MM.1S (cell line): ENCODE results near the gene SLC6A19.

Experiments
- DNase-seq: peaks from one replicate; pipeline ENCODE4 v3.0.0-alpha.2; 2015
- H2AFZ ChIP-seq: fragments of 300-600 bp; sonication (generic); 2 replicates; pipeline ENCODE4 v1.6.0; 2016; ENCODE audit warnings: antibody characterized with exemption, low read length
- H3F3A ChIP-seq: fragments of 300-600 bp; sonication (generic); 2 replicates; pipeline ENCODE4 v1.6.1; 2016; ENCODE audit warnings: mild to moderate bottlenecking, antibody characterized with exemption, low read length, moderate library complexity, mixed read lengths; ENCODE audit not compliant: insufficient read depth
- H3K27ac ChIP-seq: fragments of 300-600 bp; sonication (generic); 2 replicates; pipeline ENCODE4 v1.5.1; 2016; ENCODE audit warnings: mild to moderate bottlenecking, low read length
- H3K27me3 ChIP-seq: fragments of 300-600 bp; sonication (generic); replicated peaks from 2 replicates; pipeline ENCODE4 v1.6.0; 2016; ENCODE audit warnings: low read length; ENCODE audit not compliant: insufficient read depth
- H3K36me3 ChIP-seq: fragments of 300-600 bp; sonication (generic); replicated peaks from 2 replicates; pipeline ENCODE4 v1.6.1; 2016; ENCODE audit warnings: mild to moderate bottlenecking, low read length, mixed read lengths; ENCODE audit not compliant: insufficient read depth
- H3K4me1 ChIP-seq: fragments of 300-600 bp; sonication (generic); 2 replicates; pipeline ENCODE4 v1.6.1; 2016; ENCODE audit warnings: low read length, mixed read lengths
- H3K4me2 ChIP-seq: fragments of 300-600 bp; sonication (generic); 2 replicates; pipeline ENCODE4 v1.6.0; 2016; ENCODE audit warnings: low read depth, low read length
- H3K4me3 ChIP-seq: fragments of 300-600 bp; sonication (generic); 2 replicates; pipeline ENCODE4 v1.5.1; 2016; ENCODE audit warnings: low read length, mixed read lengths
- H3K79me2 ChIP-seq: fragments of 300-600 bp; sonication (generic); 2 replicates; pipeline ENCODE4 v1.6.1; 2016; ENCODE audit warnings: mixed run types, low read length, mixed read lengths
- H3K9ac ChIP-seq: fragments of 300-600 bp; sonication (generic); 2 replicates; pipeline ENCODE4 v1.6.1; 2016; ENCODE audit warnings: low read length, mixed read lengths
- H3K9me2 ChIP-seq: fragments of 300-600 bp; sonication (generic); replicated peaks from 2 replicates; pipeline ENCODE4 v1.6.1; 2016; ENCODE audit warnings: mild to moderate bottlenecking, low read length, mixed read lengths; ENCODE audit not compliant: insufficient read depth
- H3K9me3 ChIP-seq: fragments of 300-600 bp; sonication (generic); replicated peaks from 2 replicates; pipeline ENCODE4 v1.6.1; 2016; ENCODE audit warnings: mild to moderate bottlenecking, low read length, mixed read lengths; ENCODE audit not compliant: insufficient read depth
- H4K20me1 ChIP-seq: fragments of 300-600 bp; sonication (generic); 2 replicates; pipeline ENCODE4 v1.6.1; 2016; ENCODE audit warnings: mild to moderate bottlenecking, low read length, moderate library complexity, mixed read lengths; ENCODE audit not compliant: insufficient read depth
- EZH2 ChIP-seq: fragments of 300-600 bp; sonication (generic); optimal IDR thresholded peaks from 2 replicates; pipeline ENCODE3; 2017; ENCODE audit warnings: low read depth, mild to moderate bottlenecking, antibody characterized with exemption, low read length, mixed read lengths
- EZH2phosphoT487 ChIP-seq: fragments of 300-600 bp; sonication (generic); IDR thresholded peaks from 2 replicates; pipeline ENCODE4 v1.6.1; 2018; ENCODE audit warnings: antibody characterized with exemption, low read length
- TF ChIP-seq, protein P1 (sequence below): fragments of 300-600 bp; sonication (generic); IDR thresholded peaks from 2 replicates; pipeline ENCODE4 v1.5.1; 2016; ENCODE audit warnings: antibody characterized with exemption, low read length, mixed read lengths

Gene SLC6A19

DNA sequence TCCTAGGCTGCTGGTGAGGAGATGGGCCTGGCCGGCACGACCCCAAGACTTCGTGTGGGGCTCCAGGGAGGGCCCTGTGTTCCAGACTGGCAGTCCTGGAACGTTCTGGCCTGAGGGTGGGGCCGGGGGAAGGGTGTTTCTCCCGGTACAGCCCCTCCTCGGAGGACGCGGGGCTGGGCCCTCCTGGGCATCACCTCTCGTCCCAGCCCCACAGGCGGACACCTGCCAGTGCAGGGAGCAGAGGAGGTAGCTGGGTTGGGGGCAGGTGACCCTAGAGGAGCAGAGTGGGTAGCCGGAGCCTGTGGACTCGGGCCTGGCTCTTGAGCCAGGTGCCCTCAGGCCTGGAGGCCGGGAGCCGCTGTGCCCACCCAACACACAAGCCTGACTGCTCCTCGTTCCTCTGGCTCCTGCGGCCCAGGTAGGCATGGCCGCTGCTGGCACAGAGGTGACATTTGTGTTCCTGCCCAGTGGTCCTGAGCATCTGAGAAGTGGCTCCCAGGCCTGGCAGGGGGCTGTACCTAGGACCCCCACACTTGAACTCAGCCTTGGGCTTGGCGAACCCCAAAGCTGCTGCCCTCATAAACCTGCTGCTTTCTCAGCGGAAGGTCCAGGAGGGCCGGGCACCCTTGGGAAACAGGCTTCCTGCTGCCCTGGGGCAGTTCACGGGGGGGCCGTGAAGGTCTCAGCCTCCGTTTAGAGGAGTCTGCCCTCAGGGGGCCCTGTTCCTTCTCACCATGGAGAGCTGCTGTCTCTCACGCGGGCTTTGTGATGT, 817 bp downstream of the SLC6A19 start:
- Histone ChIP-seq H3K9me3 (no peaks in the 10 kb centered on the region), H3K9me2 (no peaks in the 10 kb centered on the region), H3K27ac (no peak overlapping the region), H3K9ac (no peak overlapping the region), H3F3A (no peaks in the 10 kb centered on the region), H3K4me1 (no peaks in the 10 kb centered on the region), H2AFZ (no peak overlapping the region), H3K79me2 (no peaks in the 10 kb centered on the region), H3K4me3 (no peak overlapping the region), H3K4me2 (no peak overlapping the region), H4K20me1 (no peaks in the 10 kb centered on the region), H3K27me3 (peaks cover 32% of the 10 kb centered on the region), H3K36me3 (no peaks in the 10 kb centered on the region)
- TF ChIP-seq, protein P1, sequence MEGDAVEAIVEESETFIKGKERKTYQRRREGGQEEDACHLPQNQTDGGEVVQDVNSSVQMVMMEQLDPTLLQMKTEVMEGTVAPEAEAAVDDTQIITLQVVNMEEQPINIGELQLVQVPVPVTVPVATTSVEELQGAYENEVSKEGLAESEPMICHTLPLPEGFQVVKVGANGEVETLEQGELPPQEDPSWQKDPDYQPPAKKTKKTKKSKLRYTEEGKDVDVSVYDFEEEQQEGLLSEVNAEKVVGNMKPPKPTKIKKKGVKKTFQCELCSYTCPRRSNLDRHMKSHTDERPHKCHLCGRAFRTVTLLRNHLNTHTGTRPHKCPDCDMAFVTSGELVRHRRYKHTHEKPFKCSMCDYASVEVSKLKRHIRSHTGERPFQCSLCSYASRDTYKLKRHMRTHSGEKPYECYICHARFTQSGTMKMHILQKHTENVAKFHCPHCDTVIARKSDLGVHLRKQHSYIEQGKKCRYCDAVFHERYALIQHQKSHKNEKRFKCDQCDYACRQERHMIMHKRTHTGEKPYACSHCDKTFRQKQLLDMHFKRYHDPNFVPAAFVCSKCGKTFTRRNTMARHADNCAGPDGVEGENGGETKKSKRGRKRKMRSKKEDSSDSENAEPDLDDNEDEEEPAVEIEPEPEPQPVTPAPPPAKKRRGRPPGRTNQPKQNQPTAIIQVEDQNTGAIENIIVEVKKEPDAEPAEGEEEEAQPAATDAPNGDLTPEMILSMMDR: no peak
- TF ChIP-seq EZH2phosphoT487 (no peak), EZH2 (no peak)
- DNase-seq: no peak

DNA sequence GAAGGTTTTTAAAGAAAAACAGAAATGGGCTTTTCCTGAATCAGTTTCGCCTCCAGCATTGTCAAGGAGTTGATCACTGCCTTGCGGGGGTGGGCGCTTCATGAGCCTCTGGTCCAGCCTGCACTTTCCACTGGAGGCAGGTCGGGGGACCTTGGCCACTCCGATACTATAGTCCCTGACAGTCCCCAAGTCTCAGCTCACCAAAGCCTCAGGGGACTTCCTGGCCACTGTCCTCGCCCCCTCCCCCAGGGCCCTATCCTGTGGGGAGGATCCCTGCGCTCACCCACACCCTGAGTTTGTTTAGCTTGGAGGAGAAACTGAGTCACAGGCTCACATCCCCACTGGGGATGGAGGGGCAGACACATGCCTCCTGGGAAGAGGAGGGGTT, 1.4 kb downstream of the SLC6A19 start:
- H4K20me1 ChIP-seq: no peaks in the 10 kb centered on the region
- no peak overlapping the region for H2AFZ ChIP-seq
- no peaks in the 10 kb centered on the region for H3F3A ChIP-seq
- H3K9me2 ChIP-seq: no peaks in the 10 kb centered on the region
- TF ChIP-seq, protein P1: no peak
- no peak for TF ChIP-seq EZH2phosphoT487
- no peak for TF ChIP-seq EZH2
- no peak for DNase-seq
- H3K79me2 ChIP-seq: no peaks in the 10 kb centered on the region
- no peak overlapping the region for H3K27ac ChIP-seq
- H3K9me3 ChIP-seq: no peaks in the 10 kb centered on the region
- no peaks in the 10 kb centered on the region for H3K4me1 ChIP-seq
- no peak overlapping the region for H3K4me2 ChIP-seq
- H3K36me3 ChIP-seq: no peaks in the 10 kb centered on the region
- H3K4me3 ChIP-seq: no peak overlapping the region
- H3K27me3 ChIP-seq: peaks cover 32% of the 10 kb centered on the region
- no peak overlapping the region for H3K9ac ChIP-seq

DNA sequence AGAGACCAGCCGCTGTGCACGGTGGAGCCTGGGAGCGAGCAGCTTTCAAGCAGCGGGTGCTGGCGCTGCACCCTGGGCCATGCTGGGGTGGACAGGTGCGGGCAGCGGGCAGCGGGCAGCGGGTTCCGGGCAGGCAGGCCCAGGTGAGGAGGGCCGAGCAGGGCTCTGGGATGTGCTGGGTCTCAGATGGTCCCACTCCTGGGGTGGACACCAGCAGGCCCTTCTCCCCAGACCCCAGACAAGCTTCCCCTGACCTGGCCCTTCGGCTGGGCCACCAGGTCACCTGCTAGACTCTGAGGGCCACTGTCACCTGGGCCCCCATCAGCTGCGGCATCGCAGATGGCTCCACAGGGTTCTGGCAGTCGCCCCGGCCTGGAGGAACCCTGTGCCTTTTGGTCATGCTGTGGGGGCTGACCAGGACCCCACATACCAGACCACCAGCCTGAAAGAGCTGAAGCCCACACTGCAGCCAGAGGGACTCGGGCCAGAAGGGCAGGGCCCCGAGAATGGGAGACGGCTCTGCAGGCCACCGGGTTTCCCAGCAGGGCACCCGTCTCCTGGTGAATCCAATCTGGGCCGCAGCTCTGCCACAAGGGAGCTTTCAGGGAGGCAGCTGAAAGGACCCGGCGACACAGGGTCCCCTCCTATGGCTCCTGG, 2.0 kb downstream of the SLC6A19 start:
- H3K4me1 ChIP-seq: no peaks in the 10 kb centered on the region
- H3K36me3 ChIP-seq: no peaks in the 10 kb centered on the region
- H4K20me1 ChIP-seq: no peaks in the 10 kb centered on the region
- TF ChIP-seq EZH2: no peak
- no peak for TF ChIP-seq EZH2phosphoT487
- TF ChIP-seq, protein P1: no peak
- no peaks in the 10 kb centered on the region for H3K79me2 ChIP-seq
- no peak overlapping the region for H3K4me2 ChIP-seq
- no peak overlapping the region for H3K9ac ChIP-seq
- H3K9me3 ChIP-seq: no peaks in the 10 kb centered on the region
- peaks cover 29% of the 10 kb centered on the region for H3K27me3 ChIP-seq
- no peaks in the 10 kb centered on the region for H3F3A ChIP-seq
- no peaks in the 10 kb centered on the region for H3K9me2 ChIP-seq
- DNase-seq: no peak
- no peak overlapping the region for H3K4me3 ChIP-seq
- no peak overlapping the region for H3K27ac ChIP-seq
- H2AFZ ChIP-seq: no peak overlapping the region
